ENCODE data around the gene SERINC2.

Gene SERINC2

GRCh38 chr1:31434979-31435378, 22.0 kb downstream of the SERINC2 start:
- TF ChIP-seq CREB1 (IDR thresholded peaks at IDR 0.05; ENCODE audit: low read depth) (no peak), YY1 (IDR thresholded peaks at IDR 0.05; ENCODE audit: low read depth) (no peak), RAD21 (IDR thresholded peaks at IDR 0.05; ENCODE audit: low read depth) (no peak), EGR1 (IDR thresholded peaks at IDR 0.05) (no peak), ZBTB7A (IDR thresholded peaks at IDR 0.05; ENCODE audit: low read depth) (no peak), NFIC (IDR thresholded peaks at IDR 0.05) (no peak), USF1 (IDR thresholded peaks at IDR 0.05) (no peak), REST (IDR thresholded peaks at IDR 0.05; ENCODE audit: low read depth) (no peak), FOXM1 (IDR thresholded peaks at IDR 0.05; ENCODE audit: borderline replicate concordance, low read depth) (no peak), CEBPB (IDR thresholded peaks at IDR 0.05) (no peak), TEAD4 (IDR thresholded peaks at IDR 0.05) (no peak), MAX (IDR thresholded peaks at IDR 0.05) (no peak)

GRCh38 chr1:31435471-31436409, 22.7 kb downstream of the SERINC2 start:
- no peak for TF ChIP-seq CEBPB (IDR thresholded peaks at IDR 0.05)
- TF ChIP-seq USF1 (IDR thresholded peaks at IDR 0.05): no peak

- TF ChIP-seq REST (IDR thresholded peaks at IDR 0.05; ENCODE audit: low read depth) (no peak), TCF12 (IDR thresholded peaks at IDR 0.05; ENCODE audit: low read depth) (no peak), RAD21 (IDR thresholded peaks at IDR 0.05; ENCODE audit: low read depth) (no peak), NFIC (IDR thresholded peaks at IDR 0.05) (no peak), YY1 (IDR thresholded peaks at IDR 0.05; ENCODE audit: low read depth) (no peak), USF1 (IDR thresholded peaks at IDR 0.05) (no peak), TAF1 (IDR thresholded peaks at IDR 0.05; ENCODE audit: low read depth) (no peak), EGR1 (IDR thresholded peaks at IDR 0.05) (no peak), EP300 (IDR thresholded peaks at IDR 0.05; ENCODE audit: borderline replicate concordance) (no peak), FOXM1 (IDR thresholded peaks at IDR 0.05; ENCODE audit: borderline replicate concordance, low read depth) (no peak), CREB1 (IDR thresholded peaks at IDR 0.05; ENCODE audit: low read depth) (no peak), ZBTB7A (IDR thresholded peaks at IDR 0.05; ENCODE audit: low read depth) (no peak), TEAD4 (IDR thresholded peaks at IDR 0.05) (no peak)
These were observed 23.8 kb downstream of the SERINC2 start for GRCh38 chr1:31436596-31437432.

GRCh38 chr1:31437433-31438037, 24.5 kb downstream of the SERINC2 start:
- TF ChIP-seq YY1 (IDR thresholded peaks at IDR 0.05; ENCODE audit: low read depth): no peak
- TF ChIP-seq MAX (IDR thresholded peaks at IDR 0.05): no peak
- TF ChIP-seq FOXM1 (IDR thresholded peaks at IDR 0.05; ENCODE audit: borderline replicate concordance, low read depth): no peak
- no peak for TF ChIP-seq EP300 (IDR thresholded peaks at IDR 0.05; ENCODE audit: borderline replicate concordance)
- no peak for TF ChIP-seq CEBPB (IDR thresholded peaks at IDR 0.05)
- TF ChIP-seq USF1 (IDR thresholded peaks at IDR 0.05): no peak
- TF ChIP-seq RAD21 (IDR thresholded peaks at IDR 0.05; ENCODE audit: low read depth): no peak
- no peak for TF ChIP-seq TAF1 (IDR thresholded peaks at IDR 0.05; ENCODE audit: low read depth)
- TF ChIP-seq NFIC (IDR thresholded peaks at IDR 0.05): no peak
- TF ChIP-seq CREB1 (IDR thresholded peaks at IDR 0.05; ENCODE audit: low read depth): no peak
- TF ChIP-seq EGR1 (IDR thresholded peaks at IDR 0.05): no peak
- TF ChIP-seq REST (IDR thresholded peaks at IDR 0.05; ENCODE audit: low read depth): no peak
- TF ChIP-seq TCF12 (IDR thresholded peaks at IDR 0.05; ENCODE audit: low read depth): no peak
- no peak for TF ChIP-seq TEAD4 (IDR thresholded peaks at IDR 0.05)
- TF ChIP-seq ZBTB7A (IDR thresholded peaks at IDR 0.05; ENCODE audit: low read depth): no peak

Measured in Ishikawa (cell line).